ENCODE data around the gene ZC3H6.

The ZC3H6 gene

GRCh38 chr2:112321375-112322320 is 46.3 kb downstream of the ZC3H6 start:
- no peak for TF ChIP-seq CTCF (conservative IDR thresholded peaks at IDR 0.05; ENCODE audit: low read depth, low read length)
- no peak overlapping the region for H3K4me3 ChIP-seq (ENCODE audit: low read length)
- DNase-seq (ENCODE audit: low read depth): no peak

GRCh38 chr2:112322919-112323318 is 47.5 kb downstream of the ZC3H6 start:
- H3K4me3 ChIP-seq (ENCODE audit: low read length): no peak overlapping the region
- no peak for DNase-seq (ENCODE audit: low read depth)
- no peak for TF ChIP-seq CTCF (conservative IDR thresholded peaks at IDR 0.05; ENCODE audit: low read depth, low read length)

GRCh38 chr2:112332123-112332696 is 56.8 kb downstream of the ZC3H6 start:
- TF ChIP-seq CTCF (conservative IDR thresholded peaks at IDR 0.05; ENCODE audit: low read depth, low read length): no peak
- no peak overlapping the region for H3K4me3 ChIP-seq (ENCODE audit: low read length)
- no peak for DNase-seq (ENCODE audit: low read depth)

GRCh38 chr2:112335600-112335999 is 60.2 kb downstream of the ZC3H6 start:
- H3K4me3 ChIP-seq (ENCODE audit: low read length): no peak overlapping the region
- DNase-seq (ENCODE audit: low read depth): no peak
- no peak for TF ChIP-seq CTCF (conservative IDR thresholded peaks at IDR 0.05; ENCODE audit: low read depth, low read length)

GRCh38 chr2:112339986-112340385 is 64.6 kb downstream of the ZC3H6 start:
- TF ChIP-seq CTCF (conservative IDR thresholded peaks at IDR 0.05; ENCODE audit: low read depth, low read length): no peak
- DNase-seq (ENCODE audit: low read depth): no peak

GRCh38 chr2:112340475-112341267 is 65.3 kb downstream of the ZC3H6 start:
- no peak for TF ChIP-seq CTCF (conservative IDR thresholded peaks at IDR 0.05; ENCODE audit: low read depth, low read length)
- H3K4me3 ChIP-seq (ENCODE audit: low read length): no peak overlapping the region
- DNase-seq (ENCODE audit: low read depth): no peak

More at GRCh38 chr2:112339986-112340385, 64.6 kb downstream of the ZC3H6 start:
- no peak overlapping the region for H3K4me3 ChIP-seq (ENCODE audit: low read length)
